ENCODE measurements around the gene NFIA. TPM values are rescaled to one million over a fixed set of nuclear protein-coding genes. Genes with fewer than 3 reads are reported as not detected.

The NFIA gene
- total RNA-seq, 1 donor from 2014 or later: 1.2 TPM

- Mint-ChIP-seq H3K36me3 (ENCODE audit: insufficient read depth) (no peaks in the 10 kb centered on the region), H3K27ac (no peak overlapping the region), H3K4me3 (ENCODE audit: low read depth) (peak overlapping the region; percentile 32), H3K4me1 (ENCODE audit: low read depth) (peaks cover 27% of the 10 kb centered on the region), H3K9me3 (ENCODE audit: low read depth) (no peaks in the 10 kb centered on the region), H3K27me3 (peaks cover 60% of the 10 kb centered on the region)
- DNase-seq (ENCODE audit: low spot score, unreplicated experiment): no peak
- no peak for TF ChIP-seq CTCF (IDR thresholded peaks at IDR 0.05; ENCODE audit: unreplicated experiment)
These were observed 2.4 kb upstream of the NFIA start for GRCh38 chr1:61079898-61080336.

DNA sequence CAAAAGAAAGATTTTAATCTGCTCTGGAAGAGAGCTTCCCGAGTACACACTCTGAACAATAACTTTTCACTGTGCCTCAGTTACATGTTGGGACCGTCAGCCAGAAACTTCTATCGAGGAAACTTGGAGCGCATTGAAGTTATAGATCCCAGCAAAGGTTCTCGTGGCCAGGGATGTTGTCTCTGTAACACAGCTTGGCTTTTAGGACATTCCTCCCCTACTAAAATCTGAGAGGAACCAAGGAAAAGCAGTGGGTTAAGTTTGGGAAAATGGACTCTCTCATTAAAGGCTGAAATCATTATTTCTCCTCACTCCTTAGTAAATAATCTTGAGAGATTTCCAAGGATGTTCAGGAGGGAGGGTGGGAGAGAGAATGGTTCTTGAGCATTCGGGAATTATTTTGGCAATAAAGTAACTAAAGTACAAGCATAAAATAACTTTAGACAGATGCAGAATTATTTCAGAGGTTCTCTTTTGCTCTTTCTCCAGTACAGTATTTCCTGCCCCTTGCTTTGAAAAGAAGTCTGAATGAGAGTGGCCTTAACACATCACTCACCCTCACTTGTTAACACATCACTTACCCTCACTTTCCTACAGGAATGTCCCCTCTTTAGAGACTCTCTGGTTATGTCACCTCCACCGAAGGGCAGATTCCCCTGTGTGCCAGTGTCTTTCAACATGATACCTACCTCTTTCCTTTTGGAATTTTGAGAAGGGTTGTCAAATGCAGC is 1.8 kb upstream of the NFIA start:
- H3K27ac Mint-ChIP-seq: no peak overlapping the region
- no peak for TF ChIP-seq CTCF (IDR thresholded peaks at IDR 0.05; ENCODE audit: unreplicated experiment)
- no peaks in the 10 kb centered on the region for H3K36me3 Mint-ChIP-seq (ENCODE audit: insufficient read depth)
- H3K4me1 Mint-ChIP-seq (ENCODE audit: low read depth): peaks cover 27% of the 10 kb centered on the region
- H3K9me3 Mint-ChIP-seq (ENCODE audit: low read depth): no peaks in the 10 kb centered on the region
- H3K4me3 Mint-ChIP-seq (ENCODE audit: low read depth): no peak overlapping the region
- no peak for DNase-seq (ENCODE audit: low spot score, unreplicated experiment)
- H3K27me3 Mint-ChIP-seq: peaks cover 66% of the 10 kb centered on the region

GRCh38 chr1:61081144-61081685 is 1.1 kb upstream of the NFIA start:
- DNase-seq (ENCODE audit: low spot score, unreplicated experiment): no peak

GRCh38 chr1:61081686-61082310 is 563 bp upstream of the NFIA start:
- Mint-ChIP-seq H3K4me1 (ENCODE audit: low read depth) (peaks cover 20% of the 10 kb centered on the region), H3K27me3 (peaks cover 78% of the 10 kb centered on the region), H3K9me3 (ENCODE audit: low read depth) (no peaks in the 10 kb centered on the region), H3K4me3 (ENCODE audit: low read depth) (peak overlapping the region; percentile 45), H3K27ac (peak overlapping the region; percentile 24), H3K36me3 (ENCODE audit: insufficient read depth) (no peaks in the 10 kb centered on the region)
- no peak for TF ChIP-seq CTCF (IDR thresholded peaks at IDR 0.05; ENCODE audit: unreplicated experiment)
- DNase-seq (ENCODE audit: low spot score, unreplicated experiment): no peak

More at GRCh38 chr1:61081144-61081685, 1.1 kb upstream of the NFIA start:
- H3K4me3 Mint-ChIP-seq (ENCODE audit: low read depth): peak overlapping the region; percentile 45
- no peaks in the 10 kb centered on the region for H3K36me3 Mint-ChIP-seq (ENCODE audit: insufficient read depth)
- TF ChIP-seq CTCF (IDR thresholded peaks at IDR 0.05; ENCODE audit: unreplicated experiment): no peak
- peak overlapping the region; percentile 24 for H3K27ac Mint-ChIP-seq
- peaks cover 73% of the 10 kb centered on the region for H3K27me3 Mint-ChIP-seq
- peaks cover 25% of the 10 kb centered on the region for H3K4me1 Mint-ChIP-seq (ENCODE audit: low read depth)
- H3K9me3 Mint-ChIP-seq (ENCODE audit: low read depth): no peaks in the 10 kb centered on the region

- TF ChIP-seq CTCF (IDR thresholded peaks at IDR 0.05; ENCODE audit: unreplicated experiment): no peak
- DNase-seq (ENCODE audit: low spot score, unreplicated experiment): peak; percentile 23
- Mint-ChIP-seq H3K27me3 (peaks cover 87% of the 10 kb centered on the region), H3K36me3 (ENCODE audit: insufficient read depth) (peaks cover 2% of the 10 kb centered on the region), H3K9me3 (ENCODE audit: low read depth) (no peaks in the 10 kb centered on the region), H3K4me1 (ENCODE audit: low read depth) (peaks cover 14% of the 10 kb centered on the region), H3K27ac (no peak overlapping the region), H3K4me3 (ENCODE audit: low read depth) (peak overlapping the region; percentile 76)
These were observed 849 bp downstream of the NFIA start for GRCh38 chr1:61083013-61083806.

Measured in progenitor cell of endocrine pancreas (in vitro differentiated cells).